ENCODE data around the gene TTC8. TPM values are rescaled to one million over a fixed set of nuclear protein-coding genes. Genes with fewer than 3 reads are reported as not detected.

The TTC8 gene
- total RNA-seq, 2 donors from 2014 or later: 34.8 to 115 TPM

GRCh38 chr14:88829188-88829587, 4.7 kb downstream of the TTC8 start:
- no peaks in the 10 kb centered on the region for H3K27me3 ChIP-seq (replicated peaks; ENCODE audit: insufficient read depth)
- peaks cover 3% of the 10 kb centered on the region for H3K4me1 ChIP-seq (replicated peaks)
- 31% methylated on average over 3 of the region's 3 CpGs for WGBS
- no peak overlapping the region for H3K4me3 ChIP-seq
- intact Hi-C loops (cut with DNase I): no loop called here
- no peaks in the 10 kb centered on the region for H3K36me3 ChIP-seq
- H3K27ac ChIP-seq: peak overlapping the region; percentile 53 to 81
- no peaks in the 10 kb centered on the region for H3K9me3 ChIP-seq
- TF ChIP-seq CTCF (IDR thresholded peaks at IDR 0.05): no peak
- no peak for TF ChIP-seq POLR2A (IDR thresholded peaks at IDR 0.05)
- TF ChIP-seq POLR2AphosphoS5 (IDR thresholded peaks at IDR 0.05): peak; percentile 50
- no peak for DNase-seq (ENCODE audit: low spot score)

- peak overlapping the region; percentile 53 to 81 for H3K27ac ChIP-seq
- H3K4me3 ChIP-seq: no peak overlapping the region
- H3K27me3 ChIP-seq (replicated peaks; ENCODE audit: insufficient read depth): no peaks in the 10 kb centered on the region
- DNase-seq (ENCODE audit: low spot score): no peak
- H3K36me3 ChIP-seq: no peaks in the 10 kb centered on the region
- TF ChIP-seq CTCF (IDR thresholded peaks at IDR 0.05) (no peak), POLR2A (IDR thresholded peaks at IDR 0.05) (no peak), POLR2AphosphoS5 (IDR thresholded peaks at IDR 0.05) (no peak)
- H3K4me1 ChIP-seq (replicated peaks): peaks cover 3% of the 10 kb centered on the region
- WGBS: 83% methylated on average over 4 of the region's 4 CpGs
- intact Hi-C loops (cut with DNase I): no loop called here
- H3K9me3 ChIP-seq: no peaks in the 10 kb centered on the region
These were observed 5.3 kb downstream of the TTC8 start for GRCh38 chr14:88829685-88830302.

GRCh38 chr14:88831284-88831683, 6.8 kb downstream of the TTC8 start:
- peak overlapping the region in 1 of 2 donors; percentile 9 for H3K27ac ChIP-seq
- DNase-seq (ENCODE audit: low spot score): peak; percentile 28
- peaks cover 3% of the 10 kb centered on the region for H3K4me1 ChIP-seq (replicated peaks)
- H3K9me3 ChIP-seq: no peaks in the 10 kb centered on the region
- TF ChIP-seq POLR2AphosphoS5 (IDR thresholded peaks at IDR 0.05): peak; percentile 67
- no peak for TF ChIP-seq POLR2A (IDR thresholded peaks at IDR 0.05)
- no peaks in the 10 kb centered on the region for H3K27me3 ChIP-seq (replicated peaks; ENCODE audit: insufficient read depth)
- intact Hi-C loops (cut with DNase I): no loop called here
- H3K4me3 ChIP-seq: no peak overlapping the region
- H3K36me3 ChIP-seq: no peaks in the 10 kb centered on the region

- no peaks in the 10 kb centered on the region for H3K36me3 ChIP-seq
- H3K9me3 ChIP-seq: no peaks in the 10 kb centered on the region
- H3K27ac ChIP-seq: peak overlapping the region in 1 of 2 donors; percentile 18
- TF ChIP-seq POLR2A (IDR thresholded peaks at IDR 0.05) (no peak), POLR2AphosphoS5 (IDR thresholded peaks at IDR 0.05) (no peak), CTCF (IDR thresholded peaks at IDR 0.05) (no peak)
- no peak overlapping the region for H3K4me3 ChIP-seq
- H3K4me1 ChIP-seq (replicated peaks): peaks cover 3% of the 10 kb centered on the region
- no peaks in the 10 kb centered on the region for H3K27me3 ChIP-seq (replicated peaks; ENCODE audit: insufficient read depth)
- intact Hi-C loops (cut with DNase I): no loop called here
- DNase-seq (ENCODE audit: low spot score): no peak
These were observed 10.5 kb downstream of the TTC8 start for GRCh38 chr14:88834883-88835431.

- TF ChIP-seq POLR2AphosphoS5 (IDR thresholded peaks at IDR 0.05): no peak
- no peak for TF ChIP-seq POLR2A (IDR thresholded peaks at IDR 0.05)
- TF ChIP-seq CTCF (IDR thresholded peaks at IDR 0.05): no peak
- no peak for DNase-seq (ENCODE audit: low spot score)
- no peaks in the 10 kb centered on the region for H3K9me3 ChIP-seq
- H3K4me1 ChIP-seq (replicated peaks): peaks cover 3% of the 10 kb centered on the region
- H3K27me3 ChIP-seq (replicated peaks; ENCODE audit: insufficient read depth): no peaks in the 10 kb centered on the region
- intact Hi-C loops (cut with DNase I): no loop called here
- H3K36me3 ChIP-seq: no peaks in the 10 kb centered on the region
- peak overlapping the region in 1 of 2 donors; percentile 18 for H3K27ac ChIP-seq
- H3K4me3 ChIP-seq: no peak overlapping the region
These were observed 11.2 kb downstream of the TTC8 start for GRCh38 chr14:88835661-88836060.
